Fibroblast of gingiva (primary cell): ENCODE data around the gene PSMB4.
"Not testable (repeated sequence)": the region's sequence is repeated elsewhere in the genome, so short reads cannot be mapped to it uniquely, and the experiment has no call there.

Experiments
- DNase-seq: peaks from one replicate; pipeline ENCODE4 v3.0.0-alpha.2; 2011; ENCODE audit warnings: low read depth

The PSMB4 gene

GRCh38 chr1:151390221-151391078 is 8.9 kb upstream of the PSMB4 start:
- DNase-seq: not testable (repeated sequence)

GRCh38 chr1:151391079-151391563 is 8.3 kb upstream of the PSMB4 start:
- no peak for DNase-seq

GRCh38 chr1:151393583-151393982 is 5.8 kb upstream of the PSMB4 start:
- no peak for DNase-seq

- DNase-seq: not testable (repeated sequence)
Observed at GRCh38 chr1:151396265-151396664, 3.1 kb upstream of the PSMB4 start.

GRCh38 chr1:151401125-151401788 is 1.9 kb downstream of the PSMB4 start:
- DNase-seq: no peak

- no peak for DNase-seq
Observed at GRCh38 chr1:151401860-151402259, 2.5 kb downstream of the PSMB4 start.

GRCh38 chr1:151402764-151403163 is 3.4 kb downstream of the PSMB4 start:
- no peak for DNase-seq

GRCh38 chr1:151403612-151404011 is 4.2 kb downstream of the PSMB4 start:
- DNase-seq: no peak

- no peak for DNase-seq
Observed at GRCh38 chr1:151405187-151405951, 6.0 kb downstream of the PSMB4 start.

GRCh38 chr1:151406176-151406575 is 6.8 kb downstream of the PSMB4 start:
- DNase-seq: no peak

GRCh38 chr1:151407304-151407703 is 7.9 kb downstream of the PSMB4 start:
- no peak for DNase-seq

GRCh38 chr1:151408891-151409290 is 9.5 kb downstream of the PSMB4 start:
- DNase-seq: no peak

- DNase-seq: no peak
Observed at GRCh38 chr1:151411884-151412283, 12.5 kb downstream of the PSMB4 start.

- peak; percentile 70 for DNase-seq
Observed at GRCh38 chr1:151416231-151416630, 16.9 kb downstream of the PSMB4 start.

GRCh38 chr1:151418081-151418480 is 18.7 kb downstream of the PSMB4 start:
- DNase-seq: no peak

GRCh38 chr1:151419819-151420218 is 20.4 kb downstream of the PSMB4 start:
- DNase-seq: no peak

- no peak for DNase-seq
Observed at GRCh38 chr1:151425103-151425502, 25.7 kb downstream of the PSMB4 start.

GRCh38 chr1:151428068-151428467 is 28.7 kb downstream of the PSMB4 start:
- no peak for DNase-seq

- DNase-seq: not testable (repeated sequence)
Observed at GRCh38 chr1:151433827-151434226, 34.5 kb downstream of the PSMB4 start.

GRCh38 chr1:151435174-151435573 is 35.8 kb downstream of the PSMB4 start:
- no peak for DNase-seq

- no peak for DNase-seq
Observed at GRCh38 chr1:151436985-151437384, 37.6 kb downstream of the PSMB4 start.

- peak; percentile 41 for DNase-seq
Observed at GRCh38 chr1:151437396-151437795, 38.0 kb downstream of the PSMB4 start.
